Stimulated activated CD4-positive, alpha-beta T cell treated with anti-CD3 and anti-CD28 coated beads, Interleukin-15, amount 100 ng/mL, for 1 hour (primary cell): ENCODE results near the gene CMAS.
A peak's percentile ranks its signal among the peaks of the same experiment; 100 is the strongest.
"Not testable (repeated sequence)": the region's sequence is repeated elsewhere in the genome, so short reads cannot be mapped to it uniquely, and the experiment has no call there.

ENCODE experiments used
- DNase-seq, 2 donors: peaks; one replicate each; pipeline ENCODE4 v3.0.0-alpha.2; 2020; ENCODE audit warnings: low read depth in 1 of 2, low spot score in 1 of 2

The CMAS gene

DNA sequence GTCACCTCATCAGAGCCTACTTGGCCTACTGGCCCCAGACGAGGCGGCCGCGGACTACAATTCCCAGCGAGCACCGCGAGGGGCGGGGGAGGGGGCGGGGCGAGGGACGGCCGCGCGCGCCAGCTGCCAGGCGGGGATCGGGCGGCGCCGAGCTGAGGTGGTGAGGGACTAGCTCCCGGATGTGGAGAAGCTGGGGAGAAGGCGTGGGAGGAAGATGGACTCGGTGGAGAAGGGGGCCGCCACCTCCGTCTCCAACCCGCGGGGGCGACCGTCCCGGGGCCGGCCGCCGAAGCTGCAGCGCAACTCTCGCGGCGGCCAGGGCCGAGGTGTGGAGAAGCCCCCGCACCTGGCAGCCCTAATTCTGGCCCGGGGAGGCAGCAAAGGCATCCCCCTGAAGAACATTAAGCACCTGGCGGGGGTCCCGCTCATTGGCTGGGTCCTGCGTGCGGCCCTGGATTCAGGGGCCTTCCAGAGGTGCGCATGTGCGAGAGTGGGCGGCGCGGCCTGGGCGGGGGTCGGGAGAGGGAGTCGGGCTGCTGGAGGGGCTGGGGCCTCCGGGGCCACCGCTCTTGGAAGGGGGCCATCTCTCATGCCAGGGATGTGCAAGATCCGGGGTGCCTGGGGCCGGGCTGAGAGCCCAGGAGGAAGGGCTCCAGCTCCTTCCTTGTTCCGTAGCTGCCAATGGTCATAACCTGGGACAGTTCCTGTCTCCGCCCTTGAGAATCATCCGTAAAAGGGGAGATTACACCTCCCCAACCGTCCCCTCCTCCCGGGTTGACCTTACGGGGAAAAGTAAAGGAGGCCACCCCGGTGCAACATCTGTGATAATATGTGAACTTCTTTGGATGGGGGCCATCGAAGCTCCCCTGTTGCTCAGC is at the start of gene CMAS:
Gene CMAS, plus strand, starts transcription at position 129 of the 878 bp plus-strand sequence. Its CDS starts 86 bp downstream, at position 215.
- DNase-seq: peak; percentile 62 to 77

DNA sequence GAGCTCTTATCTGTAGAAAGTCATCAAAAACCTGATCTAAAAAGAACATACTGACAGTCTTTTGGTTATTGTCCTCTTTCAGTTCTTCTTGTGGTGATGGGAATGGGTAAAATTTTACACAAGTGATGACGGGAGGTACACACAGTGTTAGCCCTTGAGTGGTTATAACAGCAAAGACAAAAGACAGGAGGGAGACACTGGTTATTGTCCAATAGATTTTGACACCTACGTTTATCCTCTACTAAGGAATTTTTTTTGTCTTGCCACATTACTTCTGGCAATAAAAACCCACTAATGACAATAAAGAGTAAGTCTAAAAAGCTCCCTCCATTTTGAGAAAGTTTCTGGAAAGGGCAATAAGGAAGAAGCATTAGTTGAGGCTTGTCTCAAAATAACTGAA is 47.7 kb upstream of the CMAS start:
- no peak for DNase-seq

DNA sequence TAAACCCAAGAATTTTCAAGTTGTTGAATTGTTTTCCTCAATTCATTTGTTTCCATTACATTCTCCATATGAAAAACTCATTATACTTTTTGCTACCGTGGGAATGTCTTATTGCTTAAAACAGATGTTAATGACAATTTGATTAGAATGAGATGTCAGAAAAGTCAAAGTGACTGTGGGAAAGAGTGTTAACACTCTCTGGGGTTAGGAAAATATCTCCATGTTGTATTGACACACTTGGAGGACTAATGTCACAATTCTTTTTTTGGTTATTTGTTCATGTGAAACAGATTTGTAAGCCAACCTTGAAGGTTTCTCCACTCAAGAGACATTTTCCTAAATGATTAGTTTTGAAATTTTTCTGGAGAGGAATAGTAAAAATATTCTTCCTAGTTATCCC is 47.2 kb upstream of the CMAS start:
- DNase-seq: no peak

DNA sequence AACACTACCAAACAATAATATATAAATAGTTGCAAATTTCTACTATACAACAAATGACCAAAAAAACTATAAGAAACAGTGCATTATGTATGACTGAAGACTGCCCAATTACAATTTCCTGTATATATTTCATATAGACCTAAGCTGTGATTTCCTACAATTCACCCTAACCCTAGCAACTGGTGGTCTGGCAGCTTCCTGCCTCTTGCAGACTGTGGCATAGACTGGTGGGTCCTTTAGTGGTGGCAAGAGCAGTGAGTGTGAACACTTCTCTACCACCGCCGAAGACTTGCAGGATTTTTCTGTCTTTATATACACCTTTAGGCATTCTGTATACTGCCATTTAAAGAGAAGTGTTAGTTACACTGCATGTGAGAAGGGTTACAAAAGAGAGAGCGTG is 43.6 kb upstream of the CMAS start:
- DNase-seq: no peak

DNA sequence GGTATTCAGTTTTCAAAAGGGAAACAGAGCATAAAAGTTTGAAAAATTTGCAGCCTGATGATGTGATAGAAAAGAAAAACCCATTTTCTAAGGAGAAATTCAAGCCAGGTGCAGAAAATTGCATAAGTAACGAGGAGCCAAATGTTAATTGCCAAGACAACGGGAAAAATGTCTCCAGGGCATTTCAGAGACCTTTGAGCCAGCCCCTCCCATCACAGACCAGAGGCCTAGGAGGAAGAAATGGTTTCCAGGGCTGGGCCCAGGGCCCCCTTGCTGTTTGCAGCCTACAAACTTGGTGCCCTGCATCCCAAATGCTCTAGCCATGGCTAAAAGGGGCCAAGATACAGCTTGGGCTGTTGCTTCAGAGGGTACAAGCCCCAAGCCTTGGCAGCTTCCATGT is 38.2 kb upstream of the CMAS start:
- DNase-seq: not testable (repeated sequence)

DNA sequence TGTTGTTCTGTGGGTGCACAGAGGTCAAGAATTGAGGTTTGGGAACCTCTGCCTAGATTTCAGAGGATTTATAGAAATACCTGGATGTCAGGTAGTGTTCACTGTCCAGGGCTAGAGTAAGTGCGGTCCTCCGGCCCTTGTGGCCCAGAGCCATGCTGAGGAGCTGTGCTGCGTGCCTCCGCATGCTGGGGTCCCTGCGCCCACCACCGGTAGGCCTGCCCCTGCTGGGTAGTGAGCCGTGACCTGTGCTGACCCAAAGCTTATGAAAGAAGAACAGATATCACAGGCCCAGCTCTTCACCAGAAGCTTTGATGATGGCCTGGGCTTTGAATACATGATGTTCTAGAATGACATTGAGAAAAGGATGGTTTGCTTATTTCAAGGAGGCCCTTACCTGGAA is 37.8 kb upstream of the CMAS start:
- no peak for DNase-seq

DNA sequence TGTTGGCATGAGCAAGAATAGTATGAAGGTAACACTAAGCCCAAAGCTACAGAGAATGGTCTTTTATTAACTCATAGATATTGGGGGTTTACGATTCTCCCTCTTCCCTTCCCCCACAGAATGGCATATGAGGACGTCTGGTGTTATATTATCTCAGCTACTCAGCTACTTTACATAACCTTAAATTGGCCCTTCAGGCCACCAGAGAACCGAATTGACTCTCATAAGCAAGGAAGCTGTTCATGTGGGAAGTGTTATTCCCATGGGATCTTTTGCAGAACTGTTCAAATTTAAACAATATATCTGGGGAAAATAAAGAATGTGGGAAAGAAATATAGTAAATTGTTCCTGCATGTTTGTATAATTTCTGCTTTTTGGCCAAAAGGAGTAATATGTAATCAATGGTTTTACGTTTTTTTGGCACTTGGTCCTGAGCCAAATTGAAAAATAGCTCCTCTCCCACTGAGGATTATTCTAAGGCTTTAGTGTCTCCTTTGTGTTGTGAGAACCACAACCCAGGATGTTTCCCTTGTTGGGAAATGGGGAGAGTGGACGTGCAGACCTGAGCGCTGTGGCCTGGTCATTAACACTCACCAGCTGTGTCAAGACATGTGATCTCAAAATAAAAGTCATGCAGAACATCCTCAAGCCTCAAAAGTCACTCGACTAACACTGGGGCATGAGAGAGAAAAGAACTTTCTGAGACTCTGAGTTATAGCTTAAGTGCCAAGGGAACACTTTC is 31.8 kb upstream of the CMAS start:
- no peak for DNase-seq

DNA sequence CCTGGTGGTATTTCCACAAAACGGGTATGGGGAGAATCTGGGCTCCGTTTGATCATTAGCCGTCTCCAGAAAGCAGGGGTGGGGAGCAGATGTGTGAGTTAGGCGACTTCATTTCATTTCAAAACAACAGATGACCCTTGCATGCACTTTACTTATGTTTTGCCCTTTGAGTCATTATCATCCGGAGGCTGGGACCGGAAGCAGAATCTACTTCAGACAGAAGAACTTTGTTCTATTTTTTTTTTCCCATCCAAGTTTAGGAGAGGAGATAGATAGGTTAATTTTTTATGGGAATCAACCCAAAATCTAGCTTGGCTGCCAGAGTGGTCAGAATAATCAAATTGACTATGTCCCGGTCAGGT is 31.3 kb upstream of the CMAS start:
- DNase-seq: no peak

DNA sequence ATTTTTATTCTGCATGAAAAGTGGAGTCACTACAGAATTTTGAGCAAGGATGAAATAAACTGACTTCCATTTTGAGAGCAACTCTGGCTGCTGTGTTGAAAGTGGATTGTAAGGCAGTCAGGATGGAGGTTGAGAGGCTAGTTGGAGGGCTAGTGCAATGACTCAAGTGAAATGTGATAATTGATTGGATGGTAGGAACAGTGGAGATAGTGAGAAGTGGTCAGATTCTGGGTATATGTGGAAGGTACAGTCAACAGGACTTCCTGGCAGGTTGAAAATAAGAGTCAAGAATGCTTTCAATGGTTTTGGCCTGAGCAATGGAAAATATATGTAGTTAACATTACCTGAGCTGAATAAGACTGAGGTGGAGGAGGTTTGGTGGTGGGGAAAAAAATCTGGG is 29.0 kb upstream of the CMAS start:
- no peak for DNase-seq

DNA sequence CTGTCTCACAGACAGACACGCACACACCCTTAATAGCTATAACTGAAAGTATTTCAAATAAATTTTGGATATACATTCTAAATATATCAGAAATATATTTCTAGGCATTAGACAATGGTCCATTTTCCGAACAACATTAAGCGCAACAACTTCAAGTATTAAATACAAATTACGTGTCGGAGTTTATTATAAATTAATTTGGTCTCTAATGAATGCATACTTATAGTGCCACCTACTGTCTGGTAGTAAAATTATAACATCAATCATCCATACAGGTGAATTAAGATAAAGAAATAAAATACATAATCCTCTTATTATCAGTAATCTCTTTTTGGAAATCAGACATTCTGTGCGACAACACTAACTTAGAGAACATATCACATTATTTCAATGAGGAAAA is 27.2 kb upstream of the CMAS start:
- DNase-seq: no peak

DNA sequence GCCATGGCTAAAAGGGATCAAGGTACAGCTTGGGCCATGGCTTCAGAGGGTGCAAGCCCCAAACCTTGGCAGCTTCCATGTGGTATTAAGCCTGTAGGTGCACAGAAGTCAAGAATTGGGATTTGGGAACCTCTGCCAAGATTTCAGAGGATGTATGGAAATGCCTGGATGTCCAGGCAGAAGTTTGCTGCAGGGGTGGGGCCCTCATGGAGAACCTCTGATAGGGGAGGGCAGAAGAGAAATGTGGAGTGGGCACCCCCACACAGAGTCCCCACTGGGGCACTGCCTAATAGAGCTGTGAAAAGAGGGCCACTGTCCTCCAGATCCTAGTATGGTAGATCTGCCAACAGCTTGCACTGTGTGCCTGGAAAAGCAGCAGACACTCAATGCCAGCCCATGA is 22.5 kb upstream of the CMAS start:
- not testable (repeated sequence) for DNase-seq

DNA sequence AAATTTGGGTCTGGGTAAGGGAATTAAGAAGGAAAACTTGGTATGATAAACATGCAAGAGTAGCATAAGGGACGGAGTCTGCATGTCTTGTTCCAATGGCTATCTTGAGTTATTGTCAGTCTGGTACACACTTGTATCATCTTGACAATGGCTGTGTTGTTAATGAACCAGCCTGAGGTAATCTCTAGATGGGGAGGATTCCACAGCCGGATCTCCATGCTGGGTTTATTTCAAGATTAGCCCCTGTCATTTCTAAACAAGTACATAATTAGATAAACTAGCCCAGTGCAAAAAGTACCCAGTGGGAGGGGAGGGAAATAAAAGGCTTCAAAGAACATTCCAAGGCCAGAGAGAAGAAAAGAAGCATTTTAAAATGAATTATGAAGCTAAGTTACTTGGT is 16.5 kb upstream of the CMAS start:
- DNase-seq: no peak

DNA sequence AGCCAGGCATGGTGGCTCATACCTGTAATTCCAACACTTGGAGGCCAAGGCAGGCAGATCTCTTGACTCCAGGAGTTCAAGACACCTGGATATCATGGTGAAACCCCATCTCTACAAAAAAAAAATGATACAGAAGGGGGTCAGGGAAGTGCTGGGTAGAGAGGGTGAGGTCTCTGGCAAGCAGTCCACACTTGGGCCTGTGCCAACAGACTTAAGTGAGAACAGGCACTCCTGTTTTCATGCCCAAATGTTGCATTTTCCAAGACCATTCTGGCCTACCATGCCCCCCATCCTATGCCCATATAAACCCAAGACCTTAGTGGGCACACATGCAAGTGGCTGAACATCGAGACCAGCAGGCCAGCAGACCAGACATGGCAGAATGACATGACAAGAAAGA is 16.0 kb upstream of the CMAS start:
- DNase-seq: no peak

DNA sequence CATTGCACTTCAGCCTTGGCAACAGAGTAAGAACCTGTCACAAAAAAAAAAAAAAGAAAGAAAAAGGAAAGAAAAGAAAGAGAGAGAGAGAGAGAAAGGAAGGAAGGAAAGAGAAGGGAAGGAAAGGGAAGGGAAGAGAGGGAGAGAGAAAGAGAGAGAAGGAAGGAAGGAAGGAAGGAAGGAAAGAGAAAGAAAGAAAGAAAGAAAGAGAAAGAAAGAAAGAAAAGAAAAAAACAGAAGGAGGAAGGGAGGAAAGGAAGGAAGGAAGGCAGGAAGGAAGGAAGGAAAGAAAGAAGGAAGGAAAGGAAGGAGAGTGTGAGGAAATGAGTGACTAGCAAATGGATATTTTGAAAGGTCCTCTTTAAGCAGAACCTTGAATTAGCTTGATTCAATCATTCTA is 13.3 kb upstream of the CMAS start:
- DNase-seq: no peak

DNA sequence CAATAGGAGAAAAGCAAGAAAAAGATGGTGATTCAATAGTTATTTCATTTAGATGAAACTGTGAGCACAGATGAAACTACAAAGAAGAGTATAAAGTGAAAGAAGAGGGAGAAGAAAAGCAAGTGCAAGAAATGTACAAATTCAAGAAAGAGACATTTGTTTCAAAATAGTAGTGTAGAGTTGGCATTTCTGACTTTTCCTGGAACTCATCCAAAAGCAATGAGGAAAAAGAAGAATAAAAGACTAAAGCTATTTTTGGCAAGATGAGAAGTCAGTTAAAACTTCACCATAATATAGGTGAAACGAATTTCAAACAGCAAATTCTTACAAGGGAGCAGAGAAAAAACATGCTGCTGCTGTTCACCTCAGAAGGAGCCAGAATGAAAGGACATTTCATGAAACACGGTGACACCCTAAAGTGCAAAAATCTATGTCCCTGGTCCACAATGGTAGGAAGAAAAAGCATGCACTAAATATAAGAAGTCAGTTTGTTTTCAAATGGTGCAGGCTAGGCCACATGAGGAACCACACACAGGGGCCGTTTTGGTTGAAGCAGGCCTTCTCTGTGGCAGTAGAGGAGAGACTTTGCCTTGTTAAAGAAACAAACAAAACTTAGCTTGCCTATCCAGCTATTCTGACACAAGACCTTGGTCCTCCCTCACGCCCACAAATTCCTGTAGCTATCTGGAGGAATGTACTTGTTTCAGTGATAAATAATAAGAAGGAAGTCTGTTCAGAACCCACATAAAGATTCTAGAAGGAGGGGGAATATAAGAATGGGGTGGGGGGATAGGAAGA is 11.1 kb upstream of the CMAS start:
- DNase-seq: no peak

DNA sequence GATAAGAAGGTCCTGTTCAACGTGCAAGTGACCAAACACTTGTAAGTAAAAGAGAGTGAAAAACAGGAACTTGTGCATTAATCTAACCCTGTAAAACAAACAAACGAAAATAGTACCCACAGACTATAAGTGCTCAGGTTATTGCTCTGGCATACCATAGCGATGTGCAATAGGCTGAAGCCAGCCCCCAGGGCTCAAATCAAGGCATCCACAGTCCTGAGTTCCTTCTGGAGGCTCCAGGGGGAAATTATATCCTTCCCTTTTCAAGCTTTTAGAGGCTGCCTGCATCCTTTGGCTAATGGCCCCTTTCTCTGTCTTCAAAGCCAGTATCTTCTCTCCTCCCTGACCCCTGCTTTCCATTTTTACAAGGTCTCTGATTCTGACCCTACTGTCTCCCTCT is 8.1 kb upstream of the CMAS start:
- no peak for DNase-seq

DNA sequence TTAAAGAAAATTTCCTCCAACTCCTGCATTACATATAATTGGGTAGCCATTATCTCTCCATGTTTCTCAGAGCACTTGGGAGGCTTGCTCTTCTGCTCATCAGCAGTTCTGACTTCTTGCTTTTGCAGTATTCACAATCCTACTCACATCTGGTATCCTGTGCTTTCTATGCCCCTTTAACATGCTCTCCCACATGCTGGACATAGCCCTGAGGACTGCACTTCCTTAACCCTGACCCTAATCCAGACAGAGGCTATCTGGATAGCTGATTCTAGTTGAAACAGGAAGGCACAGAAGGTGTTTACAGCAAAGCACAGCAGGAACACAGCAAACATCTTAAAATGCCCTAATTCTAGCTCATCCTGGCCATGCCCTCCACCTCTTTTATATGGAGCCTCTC is 7.3 kb upstream of the CMAS start:
- no peak for DNase-seq

DNA sequence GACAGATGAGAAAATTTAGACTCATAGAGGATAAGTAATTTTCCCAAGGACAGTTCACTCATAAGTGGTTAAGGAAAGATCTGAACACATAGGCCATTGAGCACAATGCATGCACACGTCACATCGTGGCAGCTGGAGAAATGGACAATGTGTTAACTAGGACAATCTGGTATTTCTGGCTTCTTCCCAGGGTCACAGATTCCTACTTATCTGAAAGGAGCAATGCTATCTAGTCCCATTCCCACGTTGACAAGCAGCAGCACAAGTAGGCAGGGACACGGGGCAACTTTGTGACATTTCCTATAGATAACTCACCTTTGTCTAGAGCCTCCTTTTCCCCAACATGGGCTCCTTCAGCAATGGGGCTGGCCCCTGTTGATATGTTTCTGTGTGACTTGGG is 6.7 kb upstream of the CMAS start:
- no peak for DNase-seq

DNA sequence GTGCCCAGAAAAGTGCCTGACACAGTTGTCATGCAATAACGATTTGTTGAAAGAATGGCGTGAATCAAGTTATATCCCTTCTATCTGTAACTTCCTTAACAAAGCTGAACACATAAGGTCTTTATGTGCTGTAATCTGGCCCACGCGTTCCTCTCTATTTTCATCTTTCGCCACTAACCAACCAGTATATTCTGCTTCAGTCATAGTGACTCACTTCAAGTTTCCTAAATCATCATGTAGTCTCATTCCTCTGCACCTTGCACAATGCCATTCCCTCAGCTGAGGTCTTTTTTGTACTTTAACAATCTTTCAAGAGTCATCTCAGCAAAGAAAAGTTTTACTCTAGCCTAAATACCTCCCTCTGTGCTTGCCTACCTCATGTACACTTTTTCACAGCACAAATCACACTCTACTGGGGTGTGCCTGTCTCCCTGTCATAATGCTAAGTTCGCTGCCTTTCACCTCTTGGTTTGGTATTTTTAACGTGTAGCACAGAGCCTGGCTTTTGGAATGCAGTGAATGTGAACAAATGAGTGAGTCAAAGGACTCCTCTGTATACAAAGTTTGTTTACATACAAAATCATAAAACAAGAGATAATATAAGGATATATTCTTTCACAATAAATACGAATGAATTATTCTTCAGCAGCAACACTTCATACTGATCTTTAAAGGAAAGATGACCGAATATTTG is 2.9 kb upstream of the CMAS start:
- DNase-seq: no peak

DNA sequence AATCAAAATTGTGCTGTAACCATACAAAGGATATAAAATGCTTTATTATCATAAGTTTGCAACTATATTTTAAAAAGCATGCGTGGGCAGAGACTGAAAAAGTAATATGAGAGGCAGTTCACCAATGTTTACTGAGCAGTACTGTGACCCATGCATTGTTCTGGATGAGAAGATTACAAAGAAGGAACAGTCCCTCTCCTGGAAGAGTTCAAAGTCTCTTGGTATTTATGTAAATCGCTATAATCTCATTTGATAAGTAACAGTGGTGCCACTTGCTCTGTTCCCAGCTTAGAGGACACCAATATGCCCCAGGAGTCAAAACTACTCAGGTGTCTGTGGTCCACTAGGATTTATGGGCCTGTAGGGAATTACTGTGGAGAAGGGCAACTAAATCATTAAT is 2.1 kb upstream of the CMAS start:
- DNase-seq: no peak

DNA sequence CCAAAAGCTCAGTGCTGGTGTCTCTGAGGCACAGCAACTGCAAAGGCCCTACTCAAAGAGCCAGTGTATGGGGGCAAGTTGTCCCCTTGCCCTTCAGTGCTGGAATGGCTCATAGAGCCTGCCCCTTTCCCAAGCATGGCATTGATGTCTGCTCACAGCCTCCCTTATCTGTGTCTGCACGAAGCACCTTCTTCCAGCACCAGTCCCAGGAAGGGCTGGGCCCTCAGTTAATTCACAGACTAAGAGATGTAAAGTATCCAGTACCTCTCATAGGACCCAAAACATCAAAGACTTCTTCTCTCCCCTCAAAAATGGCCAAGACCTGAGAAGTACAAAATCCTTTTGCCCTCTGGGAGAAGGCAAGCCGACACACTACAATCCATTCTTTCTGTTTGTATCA is 1.6 kb upstream of the CMAS start:
- no peak for DNase-seq
